ENCODE data around the gene PFAS. TPM values are rescaled to one million over a fixed set of nuclear protein-coding genes. Genes with fewer than 3 reads are reported as not detected.

The PFAS gene
- polyA plus RNA-seq, 10 donors, result 17.6 to 29.8 (median 23.1) TPM

DNA sequence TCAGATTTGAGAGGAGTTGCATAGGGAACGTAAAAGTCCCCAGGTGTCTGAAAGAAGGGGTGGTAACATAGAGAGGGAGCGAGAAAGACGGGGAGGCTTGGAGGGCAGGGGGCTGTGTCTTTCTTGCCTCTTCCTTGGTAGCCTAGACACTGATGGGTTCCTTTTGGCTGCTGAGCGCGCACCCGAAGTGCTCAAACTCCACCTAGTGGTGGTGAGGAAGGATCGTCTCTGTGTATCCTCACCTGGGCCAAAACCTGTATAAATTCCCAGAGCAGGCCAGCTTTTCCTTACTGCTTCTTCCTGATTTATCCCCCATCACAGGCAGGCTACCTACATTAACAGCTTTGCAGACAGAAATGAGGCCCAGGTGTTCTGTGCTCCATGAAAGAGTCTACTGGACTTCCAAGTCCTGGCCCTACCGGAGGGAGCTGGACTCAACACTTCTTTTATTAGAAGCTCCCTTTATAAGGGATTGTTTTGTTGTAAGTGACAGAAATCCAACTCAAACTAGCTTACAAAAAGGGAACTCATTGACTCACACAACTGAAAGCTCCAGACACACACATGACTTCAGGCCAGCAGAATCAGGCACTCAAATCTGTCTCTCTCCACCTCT lies 51.6 kb downstream of the PFAS start:
- peak; percentile 50 to 78 (median 68) for DNase-seq

GRCh38 chr17:8310601-8311123 lies 61.6 kb downstream of the PFAS start:
- no peak for DNase-seq

- DNase-seq, result no peak
Measured at GRCh38 chr17:8311131-8311790, 62.2 kb downstream of the PFAS start.

- DNase-seq, result no peak
Measured at GRCh38 chr17:8312251-8312650, 63.2 kb downstream of the PFAS start.

DNA sequence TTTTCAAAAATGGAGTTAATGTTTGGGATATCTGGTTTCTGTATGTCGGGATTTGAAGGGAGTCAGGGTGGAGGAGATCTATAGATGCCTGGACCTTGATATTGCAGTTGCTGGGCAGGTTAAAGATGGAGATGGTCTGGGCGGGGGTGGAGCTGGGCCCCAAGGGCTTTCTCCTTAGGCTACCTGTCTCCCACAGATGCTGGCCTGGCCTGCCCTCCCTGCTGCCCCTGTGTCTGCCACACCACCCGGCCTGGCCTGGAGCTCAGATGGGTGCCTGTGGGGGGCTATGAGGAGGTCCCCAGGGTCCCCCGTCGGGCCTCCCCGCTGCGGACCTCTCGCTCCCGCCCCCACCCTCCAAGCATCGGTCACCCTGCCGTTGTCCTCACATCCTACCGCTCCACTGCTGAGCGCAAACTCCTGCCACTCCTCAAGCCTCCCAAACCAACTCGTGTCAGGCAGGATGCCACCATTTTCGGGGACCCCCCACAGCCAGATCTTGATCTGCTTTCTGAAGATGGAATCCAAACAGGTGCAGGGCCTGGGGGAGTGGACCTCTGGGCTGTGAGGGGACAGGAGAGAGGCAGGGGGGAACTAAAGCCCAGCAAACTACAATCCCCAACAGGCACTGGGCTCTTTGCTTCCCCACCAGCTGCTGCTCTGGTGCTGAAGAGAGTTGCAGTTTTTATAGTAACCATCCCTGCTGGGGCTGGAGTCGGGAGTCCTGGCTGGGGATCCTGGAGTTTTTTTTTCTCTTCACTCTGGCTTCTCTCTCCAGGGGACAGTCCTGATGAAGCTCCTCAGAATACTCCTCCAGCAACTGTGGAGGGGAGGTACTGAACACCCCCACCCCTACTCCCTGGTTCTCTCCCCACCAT lies 63.9 kb downstream of the PFAS start:
- no peak for DNase-seq

GRCh38 chr17:8314797-8315763 lies 66.0 kb downstream of the PFAS start:
- no peak for DNase-seq

DNA sequence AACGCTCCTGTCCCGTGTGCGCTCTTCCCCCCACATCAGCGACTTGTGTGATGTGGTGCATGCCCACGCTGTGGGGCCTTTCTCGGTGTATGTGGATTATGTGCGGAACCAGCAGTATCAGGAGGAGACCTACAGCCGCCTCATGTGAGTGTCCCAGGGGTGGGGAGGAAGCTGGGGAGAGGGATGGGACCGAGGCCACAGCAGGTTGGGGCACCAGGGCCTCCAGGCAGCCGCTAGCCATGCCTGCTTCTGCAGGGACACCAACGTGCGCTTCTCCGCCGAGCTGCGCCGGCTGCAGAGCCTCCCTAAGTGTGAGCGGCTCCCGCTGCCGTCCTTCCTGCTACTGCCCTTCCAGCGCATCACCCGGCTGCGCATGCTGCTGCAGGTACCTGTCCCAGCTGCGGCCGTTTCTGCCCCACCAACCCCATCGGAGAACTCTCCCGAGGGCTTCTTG lies 66.7 kb downstream of the PFAS start:
- DNase-seq, result no peak

DNA sequence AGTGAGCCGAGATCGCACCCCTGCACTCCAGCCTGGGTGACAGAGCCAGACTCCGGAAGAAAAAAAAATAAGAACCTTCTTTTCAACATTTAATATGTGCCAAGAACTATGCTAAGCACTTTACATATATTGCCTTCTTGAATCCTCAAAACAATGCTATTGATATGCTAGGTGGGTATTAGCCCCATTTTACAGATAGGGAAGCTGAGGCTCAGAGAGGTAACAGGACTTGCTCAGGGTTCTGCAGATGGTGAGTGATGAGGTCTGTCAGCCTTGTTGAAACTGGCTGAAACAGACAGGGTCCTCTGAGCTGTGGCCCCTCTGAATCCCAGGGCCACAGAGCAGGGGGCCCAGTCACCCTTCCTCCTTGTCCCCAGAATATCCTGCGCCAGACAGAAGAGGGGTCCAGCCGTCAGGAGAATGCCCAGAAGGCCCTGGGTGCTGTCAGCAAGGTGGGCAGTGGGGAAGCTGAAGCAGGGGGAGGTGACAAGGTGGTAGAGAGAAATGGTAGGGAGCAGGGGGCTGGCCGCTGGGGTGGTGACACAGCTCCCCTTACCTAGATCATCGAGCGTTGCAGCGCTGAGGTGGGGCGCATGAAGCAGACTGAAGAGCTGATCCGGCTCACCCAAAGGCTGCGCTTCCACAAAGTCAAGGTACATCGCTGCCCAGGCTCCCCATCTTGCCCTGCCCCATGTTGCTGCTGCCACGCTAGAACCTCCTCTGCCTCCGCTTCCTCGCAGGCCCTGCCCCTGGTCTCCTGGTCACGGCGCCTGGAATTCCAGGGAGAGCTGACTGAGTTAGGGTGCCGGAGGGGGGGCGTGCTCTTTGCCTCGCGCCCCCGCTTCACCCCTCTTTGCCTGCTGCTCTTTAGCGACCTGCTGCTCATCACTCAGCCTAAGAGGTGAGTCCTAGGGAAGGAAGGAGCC lies 69.2 kb downstream of the PFAS start:
- DNase-seq, result no peak

Other genes with a start within 250 kb of the PFAS start
- under 1 TPM in 2 of 10 donors, not detected in 8; 0.05 to 0.07 TPM for gene GUCY2D, start 246.7 kb upstream of the PFAS start, polyA plus RNA-seq (ENCODE audit: insufficient read length in 10 of 10)
- gene ALOX15B, start 210.2 kb upstream of the PFAS start, polyA plus RNA-seq (ENCODE audit: insufficient read length in 10 of 10), result under 1 TPM; 0.19 to 0.86 (median 0.40) TPM
- under 1 TPM in 1 of 10 donors, not detected in 9; 0.38 TPM for gene ALOX12B, start 161.6 kb upstream of the PFAS start, polyA plus RNA-seq (ENCODE audit: insufficient read length in 10 of 10)
- under 1 TPM in 1 of 10 donors, not detected in 9; 0.05 TPM for gene ALOXE3, start 130.8 kb upstream of the PFAS start, polyA plus RNA-seq (ENCODE audit: insufficient read length in 10 of 10)
- under 1 TPM in 7 of 10 donors, not detected in 3; 0.11 to 0.27 (median 0.16) TPM for gene HES7, start 125.2 kb upstream of the PFAS start, polyA plus RNA-seq (ENCODE audit: insufficient read length in 10 of 10)
- 10 to 100 TPM; 31.8 to 90.5 (median 56.4) TPM for gene PER1, start 96.9 kb upstream of the PFAS start, polyA plus RNA-seq (ENCODE audit: insufficient read length in 10 of 10)
- 10 to 100 TPM; 53.6 to 73.6 (median 59.5) TPM for gene VAMP2, start 86.3 kb upstream of the PFAS start, polyA plus RNA-seq (ENCODE audit: insufficient read length in 10 of 10)
- gene TMEM107, start 72.9 kb upstream of the PFAS start, polyA plus RNA-seq (ENCODE audit: insufficient read length in 10 of 10), result 1 to 10 TPM; 4.8 to 7.6 (median 6.3) TPM
- gene BORCS6, start 59.1 kb upstream of the PFAS start, polyA plus RNA-seq (ENCODE audit: insufficient read length in 10 of 10), result 1 to 10 TPM; 3.1 to 4.7 (median 3.8) TPM
- 10 to 100 TPM; 12.5 to 25.0 (median 17.2) TPM for gene AURKB, start 38.7 kb upstream of the PFAS start, polyA plus RNA-seq (ENCODE audit: insufficient read length in 10 of 10)
- gene CTC1, start 1.2 kb upstream of the PFAS start, polyA plus RNA-seq (ENCODE audit: insufficient read length in 10 of 10), result 10 to 100 TPM in 8 of 10 donors, 1 to 10 TPM in 2; 7.4 to 18.0 (median 12.0) TPM
- gene RANGRF, start 39.4 kb downstream of the PFAS start, polyA plus RNA-seq (ENCODE audit: insufficient read length in 10 of 10), result 10 to 100 TPM; 17.3 to 23.4 (median 20.8) TPM
- 1 to 10 TPM; 1.0 to 4.3 (median 1.8) TPM for gene SLC25A35, start 46.1 kb downstream of the PFAS start, polyA plus RNA-seq (ENCODE audit: insufficient read length in 10 of 10)
- gene ARHGEF15, start 61.0 kb downstream of the PFAS start, polyA plus RNA-seq (ENCODE audit: insufficient read length in 10 of 10), result 10 to 100 TPM in 9 of 10 donors, 1 to 10 TPM in 1; 9.7 to 21.9 (median 12.1) TPM
- gene ODF4, start 90.6 kb downstream of the PFAS start, polyA plus RNA-seq (ENCODE audit: insufficient read length in 10 of 10), result under 1 TPM in 1 of 10 donors, not detected in 9; 0.29 TPM
- gene RPL26, start 133.9 kb downstream of the PFAS start, polyA plus RNA-seq (ENCODE audit: insufficient read length in 10 of 10), result 1,000 to 10,000 TPM; 3,217 to 3,967 (median 3,406) TPM
- under 1 TPM in 5 of 10 donors, not detected in 5; 0.07 to 0.12 (median 0.08) TPM for gene RNF222, start 148.5 kb downstream of the PFAS start, polyA plus RNA-seq (ENCODE audit: insufficient read length in 10 of 10)
- gene NDEL1, start 186.6 kb downstream of the PFAS start, polyA plus RNA-seq (ENCODE audit: insufficient read length in 10 of 10), result 10 to 100 TPM; 41.1 to 65.0 (median 52.6) TPM

Data from muscle of back (tissue), 11 donors.